HEK293 (cell line): ENCODE results near the gene ACP7.

ENCODE experiments used
- SP2 ChIP-seq: fragments of 450-650 bp; formaldehyde crosslinking; IDR thresholded peaks from 2 replicates; pipeline ENCODE4 v1.5.1; 2016; ENCODE audit warnings: missing biosample characterization, missing genetic modification characterization
- TF ChIP-seq, protein P1 (sequence below): fragments of 450-650 bp; formaldehyde crosslinking; IDR thresholded peaks from 2 replicates; pipeline ENCODE4 v1.5.1; 2016; ENCODE audit warnings: missing biosample characterization, missing genetic modification characterization

- TF ChIP-seq SP2 (tag by site-specific recombination), result no peak
- TF ChIP-seq, protein P1, sequence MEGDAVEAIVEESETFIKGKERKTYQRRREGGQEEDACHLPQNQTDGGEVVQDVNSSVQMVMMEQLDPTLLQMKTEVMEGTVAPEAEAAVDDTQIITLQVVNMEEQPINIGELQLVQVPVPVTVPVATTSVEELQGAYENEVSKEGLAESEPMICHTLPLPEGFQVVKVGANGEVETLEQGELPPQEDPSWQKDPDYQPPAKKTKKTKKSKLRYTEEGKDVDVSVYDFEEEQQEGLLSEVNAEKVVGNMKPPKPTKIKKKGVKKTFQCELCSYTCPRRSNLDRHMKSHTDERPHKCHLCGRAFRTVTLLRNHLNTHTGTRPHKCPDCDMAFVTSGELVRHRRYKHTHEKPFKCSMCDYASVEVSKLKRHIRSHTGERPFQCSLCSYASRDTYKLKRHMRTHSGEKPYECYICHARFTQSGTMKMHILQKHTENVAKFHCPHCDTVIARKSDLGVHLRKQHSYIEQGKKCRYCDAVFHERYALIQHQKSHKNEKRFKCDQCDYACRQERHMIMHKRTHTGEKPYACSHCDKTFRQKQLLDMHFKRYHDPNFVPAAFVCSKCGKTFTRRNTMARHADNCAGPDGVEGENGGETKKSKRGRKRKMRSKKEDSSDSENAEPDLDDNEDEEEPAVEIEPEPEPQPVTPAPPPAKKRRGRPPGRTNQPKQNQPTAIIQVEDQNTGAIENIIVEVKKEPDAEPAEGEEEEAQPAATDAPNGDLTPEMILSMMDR (tag by site-specific recombination), result no peak
Measured at GRCh38 chr19:39155741-39156140, 71.6 kb downstream of the ACP7 start.
